HG02943 (cell line): ENCODE data around the gene SERINC4.
A peak's percentile ranks its signal among the peaks of the same experiment; 100 is the strongest.

Experiments used
- ATAC-seq: cut with Tn5 transposase; IDR thresholded peaks from one replicate; pipeline ENCODE4 v1.9.1; 2021; ENCODE audit warnings: mild to moderate bottlenecking, low read depth, moderate library complexity; ENCODE audit not compliant: unreplicated experiment

Gene SERINC4

DNA sequence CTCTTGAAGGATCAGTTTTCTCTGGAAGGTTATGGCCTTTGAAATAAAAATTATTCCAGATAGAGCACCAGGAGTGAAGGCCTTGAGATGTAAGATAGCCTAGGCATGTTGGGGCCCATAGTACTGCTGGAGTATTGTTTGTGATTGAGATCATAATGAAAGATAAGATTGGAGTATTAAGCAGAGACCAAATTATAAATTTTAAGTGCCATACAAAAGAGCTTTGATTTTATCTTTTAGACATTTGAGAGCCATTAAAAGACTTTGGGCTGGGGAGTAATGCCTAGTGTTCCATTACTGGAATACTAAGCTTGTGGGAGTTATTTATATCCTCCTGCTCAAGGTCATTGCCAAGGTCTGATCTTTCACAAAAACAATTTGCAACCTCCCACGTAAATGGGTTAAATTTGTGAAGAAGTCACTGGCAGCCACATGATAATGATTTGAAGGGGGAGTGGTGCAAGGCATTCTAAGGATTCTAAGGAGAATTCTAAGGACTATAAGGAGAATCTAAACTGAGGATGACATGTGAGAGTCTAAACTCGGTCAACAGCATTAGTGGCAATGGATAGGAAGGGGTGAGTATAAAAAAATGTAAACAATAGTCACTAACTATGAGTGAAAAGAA is 36.1 kb downstream of the SERINC4 start:
- no peak for ATAC-seq

DNA sequence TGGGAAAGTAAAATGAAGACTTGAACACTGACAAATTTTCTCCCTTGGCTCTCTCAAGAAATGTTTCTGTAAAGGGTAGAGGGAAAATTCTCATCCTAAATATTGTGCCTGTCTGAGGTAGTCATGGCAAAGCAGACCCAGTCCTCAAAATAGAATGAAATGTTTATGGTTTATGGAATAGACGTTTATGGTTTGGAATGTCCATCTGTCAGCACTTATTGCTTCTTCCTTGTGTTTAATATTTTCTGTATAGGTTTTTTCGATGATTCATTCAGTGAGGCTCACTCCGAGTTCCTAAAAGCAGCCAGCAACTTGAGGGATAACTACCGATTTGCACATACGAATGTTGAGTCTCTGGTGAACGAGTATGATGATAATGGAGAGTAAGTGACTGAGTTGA is 37.2 kb downstream of the SERINC4 start:
- ATAC-seq: no peak

DNA sequence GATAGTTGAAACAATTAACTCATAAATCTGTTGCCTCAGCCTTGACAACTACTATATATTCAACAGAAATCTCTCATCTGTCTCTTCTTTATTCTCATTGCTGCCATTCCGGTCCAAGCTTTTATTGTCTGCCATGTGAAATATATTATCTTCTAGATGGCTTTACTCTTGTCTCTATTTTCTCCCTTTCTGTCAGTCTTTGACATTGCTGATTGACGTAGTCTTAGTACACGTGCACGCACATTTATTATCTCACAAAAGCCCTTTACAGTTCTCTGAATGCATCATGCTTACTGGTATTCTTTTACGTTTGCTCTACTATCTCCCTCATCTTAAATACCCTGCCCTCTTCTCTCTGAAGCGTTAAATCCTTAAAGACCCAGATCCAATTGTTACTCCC is 48.1 kb downstream of the SERINC4 start:
- ATAC-seq: no peak

DNA sequence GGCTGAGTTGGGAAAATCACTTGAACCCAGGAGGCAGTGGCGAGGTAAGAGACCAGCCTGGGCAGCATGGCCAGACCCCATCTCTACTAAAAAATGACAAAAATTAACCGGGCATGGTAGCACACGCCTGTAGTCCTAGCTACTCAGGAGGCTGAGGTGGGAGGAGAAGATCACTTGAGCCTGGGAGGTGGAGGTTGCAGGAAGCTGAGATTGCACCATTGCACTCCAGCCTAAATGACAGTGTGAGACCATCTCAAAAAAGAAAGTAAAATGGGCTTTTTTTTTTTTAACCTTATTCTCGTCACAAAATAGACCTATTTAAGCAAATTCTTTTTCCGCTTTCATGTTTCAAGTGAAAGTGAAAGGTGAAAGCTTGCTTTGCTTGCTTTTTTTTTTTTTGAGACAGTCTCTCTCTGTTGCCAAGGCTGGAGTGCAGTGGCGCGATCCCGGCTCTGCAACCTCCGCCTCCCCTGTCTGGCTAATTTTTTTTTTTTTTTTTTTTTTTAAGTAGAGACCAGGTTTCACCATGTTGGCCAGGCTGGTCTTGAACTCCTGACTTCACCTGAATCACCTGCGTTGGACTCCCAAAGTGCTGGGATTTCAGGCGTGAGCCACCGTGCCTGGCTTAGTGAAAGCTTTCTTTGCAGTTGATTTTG is 50.2 kb downstream of the SERINC4 start:
- peak; percentile 41 for ATAC-seq

DNA sequence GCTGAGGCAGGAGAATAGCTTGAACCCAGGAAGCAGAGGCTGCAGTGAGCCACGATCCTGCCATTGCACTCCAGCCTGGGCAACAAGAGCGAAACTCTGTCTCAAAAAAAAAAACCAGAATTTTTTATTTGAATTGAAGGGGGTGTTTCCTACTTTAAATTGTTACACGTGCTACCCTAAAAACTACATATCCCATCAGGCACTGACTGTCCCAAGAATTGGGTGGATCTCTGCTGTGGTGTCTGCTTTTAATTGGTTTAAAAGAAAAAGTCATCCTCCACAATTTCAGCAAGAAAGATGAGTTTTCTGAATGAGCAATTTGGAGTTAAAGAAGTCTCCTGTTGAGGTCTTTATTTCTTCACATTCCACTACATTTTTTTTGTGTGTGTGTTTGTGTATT is 51.6 kb downstream of the SERINC4 start:
- ATAC-seq: no peak

DNA sequence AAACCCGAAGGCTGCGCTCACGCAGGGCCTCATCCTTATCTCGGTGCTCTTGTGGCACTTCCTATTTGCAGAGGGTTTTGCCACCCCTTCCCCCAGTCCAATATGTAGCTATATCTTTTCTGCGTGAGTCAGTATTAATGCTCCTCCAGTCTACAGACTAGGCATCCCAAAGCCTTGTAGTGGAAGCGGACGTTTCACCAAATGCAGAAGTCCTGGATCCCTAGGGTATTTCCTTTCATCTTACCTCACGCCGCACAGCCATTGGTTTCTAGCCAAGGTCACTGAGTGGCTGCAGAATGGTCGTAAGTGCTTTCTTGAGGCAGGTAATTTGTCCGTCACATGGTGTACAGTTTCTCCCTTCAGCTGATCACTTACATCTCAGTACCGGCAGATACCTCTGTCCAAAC is 53.1 kb downstream of the SERINC4 start:
- peak; percentile 11 for ATAC-seq

DNA sequence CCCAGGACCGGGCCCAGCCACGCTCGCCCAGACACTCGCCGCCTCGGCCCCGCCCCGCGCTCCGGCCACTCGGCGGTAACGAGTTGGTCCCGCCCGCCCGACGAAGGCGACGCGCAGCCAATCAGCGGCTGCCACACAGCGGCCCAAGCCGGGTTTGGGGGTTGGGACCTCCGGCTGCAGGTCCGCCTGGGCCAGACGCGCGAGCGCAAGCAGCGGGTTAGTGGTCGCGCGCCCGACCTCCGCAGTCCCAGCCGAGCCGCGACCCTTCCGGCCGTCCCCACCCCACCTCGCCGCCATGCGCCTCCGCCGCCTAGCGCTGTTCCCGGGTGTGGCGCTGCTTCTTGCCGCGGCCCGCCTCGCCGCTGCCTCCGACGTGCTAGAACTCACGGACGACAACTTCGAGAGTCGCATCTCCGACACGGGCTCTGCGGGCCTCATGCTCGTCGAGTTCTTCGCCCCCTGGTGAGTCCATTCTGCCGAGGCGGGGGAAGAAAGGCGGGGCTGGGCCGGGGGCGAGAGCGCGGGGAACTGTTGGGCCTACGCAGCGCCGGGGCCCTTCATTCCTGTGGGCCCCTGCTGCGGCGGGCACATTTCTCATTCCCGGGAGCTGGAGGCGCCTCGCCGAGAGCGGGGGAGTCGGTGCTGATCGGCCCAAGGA is 53.6 kb downstream of the SERINC4 start, which contains the start of gene PDIA3:
Gene PDIA3 (plus strand): TSS at position 194 of the 658 bp plus-strand sequence. CDS start 102 bp downstream, at position 296.
- peak; percentile 63 for ATAC-seq
